Neural cell (in vitro differentiated cells): Measurements from ENCODE around the gene TFG. TPM values are rescaled to one million over a fixed set of nuclear protein-coding genes. Genes with fewer than 3 reads are reported as not detected.

ENCODE experiments used
- H2AFZ ChIP-seq: fragments of 200-600, 300-800 bp; sonication (generic), shearing (Covaris generic); 2 replicates; pipeline ENCODE4 v1.6.0; 2014; ENCODE audit warnings: low read depth, mild to moderate bottlenecking, antibody characterized with exemption, low read length, moderate library complexity
- H3F3A ChIP-seq: fragments of 200-600 bp; shearing (Covaris generic); 2 replicates; pipeline ENCODE4 v1.6.1; 2016; ENCODE audit warnings: mild to moderate bottlenecking, moderate library complexity, mixed read lengths, antibody characterized with exemption, low read length; ENCODE audit not compliant: insufficient read depth, poor library complexity, severe bottlenecking
- H3K27ac ChIP-seq: fragments of 200-600, 300-800 bp; sonication (generic), shearing (Covaris generic); 2 replicates; pipeline ENCODE4 v1.5.1; 2014; ENCODE audit warnings: mild to moderate bottlenecking, low read length, moderate library complexity
- H3K27me3 ChIP-seq: fragments of 300-800, 200-600 bp; sonication (generic), shearing (Covaris generic); 2 replicates; pipeline ENCODE4 v1.6.0; 2014; ENCODE audit warnings: mild to moderate bottlenecking, low read depth, low read length, moderate library complexity; ENCODE audit not compliant: insufficient read depth
- H3K36me3 ChIP-seq: fragments of 300-800, 200-600 bp; sonication (generic), shearing (Covaris generic); 2 replicates; pipeline ENCODE4 v1.5.1; 2014; ENCODE audit warnings: mild to moderate bottlenecking, antibody characterized with exemption, low read length, moderate library complexity; ENCODE audit not compliant: insufficient read depth
- H3K4me2 ChIP-seq: fragments of 300-800, 200-600 bp; sonication (generic), shearing (Covaris generic); 2 replicates; pipeline ENCODE4 v1.6.0; 2014; ENCODE audit warnings: mild to moderate bottlenecking, low read length
- H3K4me3 ChIP-seq: fragments of 300-800, 200-600 bp; sonication (generic), shearing (Covaris generic); 2 replicates; pipeline ENCODE4 v1.5.1; 2014; ENCODE audit warnings: mild to moderate bottlenecking, low read length, moderate library complexity
- H3K79me2 ChIP-seq: fragments of 200-600 bp; shearing (Covaris generic); replicated peaks from 2 replicates; pipeline ENCODE4 v1.6.0; 2014; ENCODE audit warnings: mild to moderate bottlenecking, low read length, moderate library complexity; ENCODE audit not compliant: insufficient read depth
- H3K9ac ChIP-seq: fragments of 300-800, 200-600 bp; sonication (generic), shearing (Covaris generic); 2 replicates; pipeline ENCODE4 v1.6.1; 2016; ENCODE audit warnings: mild to moderate bottlenecking, low read length, mixed read lengths
- H3K9me2 ChIP-seq: fragments of 200-600 bp; shearing (Covaris generic); 2 replicates; pipeline ENCODE4 v1.6.1; 2016; ENCODE audit warnings: mild to moderate bottlenecking, low read length, mixed read lengths; ENCODE audit not compliant: insufficient read depth
- H3K9me3 ChIP-seq: fragments of 200-600, 300-800 bp; sonication (generic), shearing (Covaris generic); 2 replicates; pipeline ENCODE4 v1.6.1; 2016; ENCODE audit warnings: mild to moderate bottlenecking, mixed run types, low read length, moderate library complexity, mixed read lengths
- H4K20me1 ChIP-seq: fragments of 200-600 bp; shearing (Covaris generic); 2 replicates; pipeline ENCODE4 v1.6.1; 2016; ENCODE audit warnings: mild to moderate bottlenecking, mixed run types; ENCODE audit not compliant: insufficient read depth
- EP300 ChIP-seq: fragments of 450-650 bp; conservative IDR thresholded peaks from 2 replicates; pipeline ENCODE4 v1.6.1; 2014; ENCODE audit warnings: antibody characterized with exemption, mild to moderate bottlenecking, moderate library complexity; ENCODE audit not compliant: poor library complexity, severe bottlenecking
- EZH2 ChIP-seq: fragments of 200-600, 300-800 bp; shearing (Covaris generic), sonication (generic); IDR thresholded peaks from 2 replicates; pipeline ENCODE4 v1.6.1; 2014; ENCODE audit warnings: antibody characterized with exemption, low read length, borderline replicate concordance, mild to moderate bottlenecking; ENCODE audit not compliant: insufficient read depth, poor library complexity, severe bottlenecking
- MXI1 ChIP-seq: fragments of 450-650 bp; conservative IDR thresholded peaks from 2 replicates; pipeline ENCODE4 v1.6.1; 2014; ENCODE audit warnings: antibody characterized with exemption, mild to moderate bottlenecking; ENCODE audit not compliant: poor library complexity, severe bottlenecking
- POLR2AphosphoS5 ChIP-seq: IDR thresholded peaks from 2 replicates; pipeline ENCODE4 v1.6.1; 2012
- RAD21 ChIP-seq: fragments of 450-650 bp; conservative IDR thresholded peaks from 2 replicates; pipeline ENCODE4 v1.6.1; 2014; ENCODE audit warnings: antibody characterized with exemption, mild to moderate bottlenecking, moderate library complexity
- SMC3 ChIP-seq: fragments of 450-650 bp; conservative IDR thresholded peaks from 2 replicates; pipeline ENCODE4 v1.6.1; 2014; ENCODE audit warnings: antibody characterized with exemption, mild to moderate bottlenecking, moderate library complexity; ENCODE audit not compliant: poor library complexity
- TAF1 ChIP-seq: IDR thresholded peaks from 2 replicates; pipeline ENCODE4 v1.6.1; 2012; ENCODE audit warnings: low read depth
- polyA plus RNA-seq: library from polyadenylated mRNA; depleted of rRNA; stranded (reverse); fragments of >200 nt; gene quantifications from 2 replicates; pipeline ENCODE4 v1.2.3, GENCODE V29; 2014
- TF ChIP-seq, protein P1 (sequence below): fragments of 450-650 bp; IDR thresholded peaks from 2 replicates; pipeline ENCODE4 v1.5.1; 2014; ENCODE audit warnings: antibody characterized with exemption, mild to moderate bottlenecking, moderate library complexity; ENCODE audit not compliant: poor library complexity, severe bottlenecking
- TF ChIP-seq, protein P2 (sequence below): IDR thresholded peaks from 2 replicates; pipeline ENCODE4 v1.6.1; 2012; ENCODE audit warnings: borderline replicate concordance

TFG gene
- polyA plus RNA-seq, 1 donor from 2014 or later = 64.6 TPM

DNA sequence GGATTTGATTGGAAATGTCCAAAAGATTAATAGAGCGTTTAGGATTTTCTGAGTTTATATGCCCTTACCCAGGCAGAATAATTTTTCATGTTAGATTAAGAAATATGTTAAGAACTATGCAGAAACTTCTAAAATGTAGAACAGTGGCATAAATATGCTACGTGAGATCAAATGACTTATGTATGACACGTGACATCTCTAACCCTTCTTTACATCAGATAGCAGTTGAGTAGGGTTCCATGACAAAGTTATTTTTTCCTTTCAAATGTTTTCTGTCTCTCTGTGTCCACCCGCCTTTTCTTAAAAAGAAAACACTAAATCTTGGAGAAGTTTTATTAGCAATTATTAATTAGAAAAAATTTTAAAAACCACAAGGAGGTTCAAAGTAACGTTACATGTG, 8.6 kb upstream of the TFG start:
- Histone ChIP-seq H3K9ac (no peak overlapping the region), H3K36me3 (no peaks in the 10 kb centered on the region), H3K27me3 (no peaks in the 10 kb centered on the region), H4K20me1 (no peaks in the 10 kb centered on the region), H3K27ac (no peak overlapping the region), H3K4me2 (no peak overlapping the region), H3K4me3 (no peak overlapping the region), H2AFZ (no peak overlapping the region), H3K9me3 (no peaks in the 10 kb centered on the region), H3K9me2 (no peaks in the 10 kb centered on the region), H3F3A (no peaks in the 10 kb centered on the region), H3K79me2 (no peaks in the 10 kb centered on the region)
- TF ChIP-seq, protein P1, sequence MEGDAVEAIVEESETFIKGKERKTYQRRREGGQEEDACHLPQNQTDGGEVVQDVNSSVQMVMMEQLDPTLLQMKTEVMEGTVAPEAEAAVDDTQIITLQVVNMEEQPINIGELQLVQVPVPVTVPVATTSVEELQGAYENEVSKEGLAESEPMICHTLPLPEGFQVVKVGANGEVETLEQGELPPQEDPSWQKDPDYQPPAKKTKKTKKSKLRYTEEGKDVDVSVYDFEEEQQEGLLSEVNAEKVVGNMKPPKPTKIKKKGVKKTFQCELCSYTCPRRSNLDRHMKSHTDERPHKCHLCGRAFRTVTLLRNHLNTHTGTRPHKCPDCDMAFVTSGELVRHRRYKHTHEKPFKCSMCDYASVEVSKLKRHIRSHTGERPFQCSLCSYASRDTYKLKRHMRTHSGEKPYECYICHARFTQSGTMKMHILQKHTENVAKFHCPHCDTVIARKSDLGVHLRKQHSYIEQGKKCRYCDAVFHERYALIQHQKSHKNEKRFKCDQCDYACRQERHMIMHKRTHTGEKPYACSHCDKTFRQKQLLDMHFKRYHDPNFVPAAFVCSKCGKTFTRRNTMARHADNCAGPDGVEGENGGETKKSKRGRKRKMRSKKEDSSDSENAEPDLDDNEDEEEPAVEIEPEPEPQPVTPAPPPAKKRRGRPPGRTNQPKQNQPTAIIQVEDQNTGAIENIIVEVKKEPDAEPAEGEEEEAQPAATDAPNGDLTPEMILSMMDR = no peak
- TF ChIP-seq RAD21 (no peak), POLR2AphosphoS5 (no peak), TAF1 (no peak), SMC3 (no peak), EZH2 (no peak), MXI1 (no peak), EP300 (no peak)
- TF ChIP-seq, protein P2, sequence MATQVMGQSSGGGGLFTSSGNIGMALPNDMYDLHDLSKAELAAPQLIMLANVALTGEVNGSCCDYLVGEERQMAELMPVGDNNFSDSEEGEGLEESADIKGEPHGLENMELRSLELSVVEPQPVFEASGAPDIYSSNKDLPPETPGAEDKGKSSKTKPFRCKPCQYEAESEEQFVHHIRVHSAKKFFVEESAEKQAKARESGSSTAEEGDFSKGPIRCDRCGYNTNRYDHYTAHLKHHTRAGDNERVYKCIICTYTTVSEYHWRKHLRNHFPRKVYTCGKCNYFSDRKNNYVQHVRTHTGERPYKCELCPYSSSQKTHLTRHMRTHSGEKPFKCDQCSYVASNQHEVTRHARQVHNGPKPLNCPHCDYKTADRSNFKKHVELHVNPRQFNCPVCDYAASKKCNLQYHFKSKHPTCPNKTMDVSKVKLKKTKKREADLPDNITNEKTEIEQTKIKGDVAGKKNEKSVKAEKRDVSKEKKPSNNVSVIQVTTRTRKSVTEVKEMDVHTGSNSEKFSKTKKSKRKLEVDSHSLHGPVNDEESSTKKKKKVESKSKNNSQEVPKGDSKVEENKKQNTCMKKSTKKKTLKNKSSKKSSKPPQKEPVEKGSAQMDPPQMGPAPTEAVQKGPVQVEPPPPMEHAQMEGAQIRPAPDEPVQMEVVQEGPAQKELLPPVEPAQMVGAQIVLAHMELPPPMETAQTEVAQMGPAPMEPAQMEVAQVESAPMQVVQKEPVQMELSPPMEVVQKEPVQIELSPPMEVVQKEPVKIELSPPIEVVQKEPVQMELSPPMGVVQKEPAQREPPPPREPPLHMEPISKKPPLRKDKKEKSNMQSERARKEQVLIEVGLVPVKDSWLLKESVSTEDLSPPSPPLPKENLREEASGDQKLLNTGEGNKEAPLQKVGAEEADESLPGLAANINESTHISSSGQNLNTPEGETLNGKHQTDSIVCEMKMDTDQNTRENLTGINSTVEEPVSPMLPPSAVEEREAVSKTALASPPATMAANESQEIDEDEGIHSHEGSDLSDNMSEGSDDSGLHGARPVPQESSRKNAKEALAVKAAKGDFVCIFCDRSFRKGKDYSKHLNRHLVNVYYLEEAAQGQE = no peak

DNA sequence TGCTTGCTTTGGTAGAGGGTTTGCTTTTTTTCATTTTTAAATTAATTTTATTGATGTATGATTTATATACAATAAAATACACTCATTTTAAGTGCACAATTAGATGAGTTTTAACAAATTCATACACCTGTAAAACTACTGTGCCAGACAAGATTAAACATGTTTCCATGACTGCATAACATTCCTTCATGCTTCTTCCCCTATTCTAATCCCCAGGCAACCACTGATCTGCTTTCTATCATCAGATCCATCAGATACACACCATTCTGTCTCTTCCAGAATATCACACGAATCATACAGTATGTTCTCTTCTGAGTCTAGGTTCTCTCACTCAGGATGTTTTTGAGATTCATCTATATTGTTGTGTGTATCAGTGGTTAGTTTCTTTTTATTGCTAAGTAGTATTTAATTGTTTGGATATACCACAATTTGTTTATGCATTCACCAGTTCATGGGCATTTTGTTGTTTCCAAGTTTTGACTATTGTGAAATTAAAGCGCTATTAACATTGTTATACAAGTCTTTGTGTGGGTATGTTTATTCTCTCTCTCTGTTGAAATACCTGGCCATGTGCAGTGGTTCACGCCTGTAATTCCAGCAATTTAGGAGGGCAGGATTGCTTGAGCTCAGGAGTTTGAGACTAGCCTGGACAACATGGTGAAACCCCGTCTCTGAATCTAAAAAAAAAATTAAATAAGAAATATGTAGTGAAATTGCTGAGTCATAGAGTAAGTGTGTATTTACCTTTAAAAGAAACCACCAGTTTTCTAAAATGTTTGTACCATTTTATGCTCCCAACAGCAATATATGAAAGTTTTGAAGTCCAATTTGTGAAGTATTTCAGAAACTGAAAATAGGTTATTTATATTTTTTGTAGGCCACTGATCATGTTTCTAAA, 7.0 kb upstream of the TFG start:
- no peaks in the 10 kb centered on the region for H3K27me3 ChIP-seq
- H3K36me3 ChIP-seq = no peaks in the 10 kb centered on the region
- no peak overlapping the region for H3K4me3 ChIP-seq
- H3K9me2 ChIP-seq = no peaks in the 10 kb centered on the region
- TF ChIP-seq, protein P2 = no peak
- TF ChIP-seq TAF1 = no peak
- TF ChIP-seq, protein P1 = no peak
- no peak for TF ChIP-seq POLR2AphosphoS5
- no peak for TF ChIP-seq EZH2
- no peak for TF ChIP-seq MXI1
- TF ChIP-seq EP300 = no peak
- no peaks in the 10 kb centered on the region for H3K9me3 ChIP-seq
- no peaks in the 10 kb centered on the region for H4K20me1 ChIP-seq
- H3K4me2 ChIP-seq = no peak overlapping the region
- H2AFZ ChIP-seq = no peak overlapping the region
- H3K79me2 ChIP-seq = no peaks in the 10 kb centered on the region
- H3K9ac ChIP-seq = no peak overlapping the region
- no peaks in the 10 kb centered on the region for H3F3A ChIP-seq
- no peak overlapping the region for H3K27ac ChIP-seq
